ENCODE measurements around the gene TMEM179B. TPM values are rescaled to one million over a fixed set of nuclear protein-coding genes. Genes with fewer than 3 reads are reported as not detected.

Gene TMEM179B
- total and polyA plus RNA-seq, 2 of the 13 experiments (the other 11 are each of a cell fraction or from before 2014, with no cell fraction given), result 24.8 to 25.7 TPM

- TF ChIP-seq ZNF780A (CRISPR knock-in tag; IDR thresholded peaks at IDR 0.05) (no peak; the same call in 1 of the 2 replicates), GRHL1 (CRISPR knock-in tag; conservative IDR thresholded peaks at IDR 0.05) (no peak), ZNF383 (CRISPR knock-in tag; IDR thresholded peaks at IDR 0.05; ENCODE audit: borderline replicate concordance) (peak; percentile 84; the same call in 1 of the 2 replicates), ZNF350 (CRISPR knock-in tag; IDR thresholded peaks at IDR 0.05; ENCODE audit: borderline replicate concordance, low read depth) (peak; percentile 79; the same call in 1 of the 2 replicates), MNT (IDR thresholded peaks at IDR 0.05) (peak; percentile 47), ZNF160 (CRISPR knock-in tag; IDR thresholded peaks at IDR 0.05) (peak; percentile 89), MAX (IDR thresholded peaks at IDR 0.05) (peak; percentile 91), PAX8 (CRISPR knock-in tag; IDR thresholded peaks at IDR 0.05; ENCODE audit: borderline replicate concordance) (peak; percentile 96), ZNF547 (CRISPR knock-in tag; IDR thresholded peaks at IDR 0.05) (peak; percentile 22; the same call in 1 of the 2 replicates), ZNF607 (CRISPR knock-in tag; IDR thresholded peaks at IDR 0.05; ENCODE audit: borderline replicate concordance) (no peak; the same call in none of the 2 replicates), TERF1 (CRISPR knock-in tag; IDR thresholded peaks at IDR 0.05) (no peak), XRCC5 (optimal IDR thresholded peaks at IDR 0.05; ENCODE audit: low read length) (peak; percentile 72), SMAD3 (CRISPR knock-in tag; IDR thresholded peaks at IDR 0.05) (peak; percentile 42; the same call in 1 of the 2 replicates), TAF1 (CRISPR knock-in tag; IDR thresholded peaks at IDR 0.05) (peak; percentile 95), HHEX (CRISPR knock-in tag; IDR thresholded peaks at IDR 0.05) (no peak), LCORL (IDR thresholded peaks at IDR 0.05) (no peak), LCORL (CRISPR knock-in tag; IDR thresholded peaks at IDR 0.05) (peak; percentile 77; the same call in 1 of the 2 replicates), ZNF883 (CRISPR knock-in tag; IDR thresholded peaks at IDR 0.05; ENCODE audit: not compliant biosample characterization) (peak; percentile 86), WIZ (CRISPR knock-in tag; IDR thresholded peaks at IDR 0.05) (peak; percentile 87), U2AF2 (IDR thresholded peaks at IDR 0.05; ENCODE audit: low read depth, low read length) (no peak)
Observed at GRCh38 chr11:62787005-62787759, at the start of gene TMEM179B (continued).
